MM.1S (cell line): Measurements from ENCODE around the gene CBFA2T3.

ENCODE experiments used
- EZH2 ChIP-seq: fragments of 300-600 bp; sonication (generic); optimal IDR thresholded peaks from 2 replicates; pipeline ENCODE3; 2017; ENCODE audit warnings: low read depth, mild to moderate bottlenecking, antibody characterized with exemption, low read length, mixed read lengths
- TF ChIP-seq, protein P1 (sequence below): fragments of 300-600 bp; sonication (generic); IDR thresholded peaks from 2 replicates; pipeline ENCODE4 v1.5.1; 2016; ENCODE audit warnings: antibody characterized with exemption, low read length, mixed read lengths

- no peak for TF ChIP-seq EZH2
- TF ChIP-seq, protein P1, sequence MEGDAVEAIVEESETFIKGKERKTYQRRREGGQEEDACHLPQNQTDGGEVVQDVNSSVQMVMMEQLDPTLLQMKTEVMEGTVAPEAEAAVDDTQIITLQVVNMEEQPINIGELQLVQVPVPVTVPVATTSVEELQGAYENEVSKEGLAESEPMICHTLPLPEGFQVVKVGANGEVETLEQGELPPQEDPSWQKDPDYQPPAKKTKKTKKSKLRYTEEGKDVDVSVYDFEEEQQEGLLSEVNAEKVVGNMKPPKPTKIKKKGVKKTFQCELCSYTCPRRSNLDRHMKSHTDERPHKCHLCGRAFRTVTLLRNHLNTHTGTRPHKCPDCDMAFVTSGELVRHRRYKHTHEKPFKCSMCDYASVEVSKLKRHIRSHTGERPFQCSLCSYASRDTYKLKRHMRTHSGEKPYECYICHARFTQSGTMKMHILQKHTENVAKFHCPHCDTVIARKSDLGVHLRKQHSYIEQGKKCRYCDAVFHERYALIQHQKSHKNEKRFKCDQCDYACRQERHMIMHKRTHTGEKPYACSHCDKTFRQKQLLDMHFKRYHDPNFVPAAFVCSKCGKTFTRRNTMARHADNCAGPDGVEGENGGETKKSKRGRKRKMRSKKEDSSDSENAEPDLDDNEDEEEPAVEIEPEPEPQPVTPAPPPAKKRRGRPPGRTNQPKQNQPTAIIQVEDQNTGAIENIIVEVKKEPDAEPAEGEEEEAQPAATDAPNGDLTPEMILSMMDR = no peak
These were observed 72.2 kb downstream of the CBFA2T3 start for GRCh38 chr16:88904676-88905365.
